HepG2 (cell line): ENCODE data around the gene AGFG1. TPM values are rescaled to one million over a fixed set of nuclear protein-coding genes. Genes with fewer than 3 reads are reported as not detected.

Source experiments
- CBX5 ChIP-seq: sonication (generic); formaldehyde crosslinking; IDR thresholded peaks from 2 replicates; pipeline ENCODE4 v1.4.0; 2020; ENCODE audit warnings: missing genetic modification reagents, borderline replicate concordance
- CREM ChIP-seq, 2 experiments: sonication (generic) in 1 of 2; formaldehyde crosslinking in 1 of 2; IDR thresholded peaks; 2 replicates each; pipeline versions ENCODE4 v1.4.0 to v1.6.1; 2016 to 2020; ENCODE audit warnings: antibody characterized with exemption in 1 of 2, mild to moderate bottlenecking in 1 of 2, missing genetic modification reagents in 1 of 2
- DMAP1 ChIP-seq: IDR thresholded peaks from 2 replicates; pipeline ENCODE4 v1.6.1; 2016
- GMEB2 ChIP-seq: IDR thresholded peaks from 2 replicates; pipeline ENCODE4 v1.6.1; 2016; ENCODE audit warnings: missing biosample characterization, missing genetic modification reagents, low read depth
- HMGXB3 ChIP-seq: sonication (generic); formaldehyde crosslinking; IDR thresholded peaks from 2 replicates; pipeline ENCODE4 v1.4.0; 2020; ENCODE audit warnings: missing genetic modification reagents, borderline replicate concordance
- MBD4 ChIP-seq: IDR thresholded peaks from 2 replicates; pipeline ENCODE4 v1.6.1; 2012; ENCODE audit warnings: low read length, inconsistent platforms, borderline replicate concordance
- NFKBIZ ChIP-seq: IDR thresholded peaks from 2 replicates; pipeline ENCODE4 v1.6.1; 2018; ENCODE audit warnings: missing genetic modification reagents, missing compliant biosample characterization
- NKX3-1 ChIP-seq: sonication (generic); formaldehyde crosslinking; IDR thresholded peaks from 2 replicates; pipeline ENCODE4 v1.5.0; 2020; ENCODE audit warnings: missing genetic modification reagents
- RAD21 ChIP-seq: fragments of 450-650 bp; formaldehyde crosslinking; IDR thresholded peaks from 2 replicates; pipeline ENCODE4 v1.5.0; 2020; ENCODE audit warnings: mild to moderate bottlenecking
- REPIN1 ChIP-seq: sonication (generic); formaldehyde crosslinking; IDR thresholded peaks from 2 replicates; pipeline ENCODE4 v1.8.0; 2022; ENCODE audit warnings: missing genetic modification reagents, low read depth, mild to moderate bottlenecking, borderline replicate concordance
- SPEN ChIP-seq: sonication (generic); formaldehyde crosslinking; IDR thresholded peaks from 2 replicates; pipeline ENCODE4 v1.5.1; 2020; ENCODE audit warnings: low read depth, mild to moderate bottlenecking, missing genetic modification reagents
- TCF12 ChIP-seq, 2 experiments: fragments of 450-650 bp in 1 of 2; sonication (generic) in 1 of 2; formaldehyde crosslinking in 1 of 2; IDR thresholded peaks; 2 replicates each; pipeline versions ENCODE4 v1.6.1 to v1.8.0; 2017 to 2022; ENCODE audit warnings: antibody characterized with exemption in 1 of 2, mild to moderate bottlenecking in 1 of 2, missing genetic modification reagents in 1 of 2, moderate library complexity in 1 of 2
- U2AF1 ChIP-seq: fragments of 200-400 bp; formaldehyde crosslinking; optimal IDR thresholded peaks from 2 replicates; pipeline ENCODE3; 2017; ENCODE audit warnings: mild to moderate bottlenecking, low read depth, low read length
- ZBTB3 ChIP-seq: sonication (generic); formaldehyde crosslinking; IDR thresholded peaks from 2 replicates; pipeline ENCODE4 v1.4.0; 2020; ENCODE audit warnings: low read depth, mild to moderate bottlenecking, moderate library complexity, missing genetic modification reagents, borderline replicate concordance
- ZNF275 ChIP-seq: sonication (generic); formaldehyde crosslinking; IDR thresholded peaks from 2 replicates; pipeline ENCODE4 v1.8.0; 2022; ENCODE audit warnings: missing genetic modification reagents, mild to moderate bottlenecking, inconsistent platforms, borderline replicate concordance
- ZNF292 ChIP-seq: sonication (generic); formaldehyde crosslinking; IDR thresholded peaks from 2 replicates; pipeline ENCODE4 v1.8.1; 2022; ENCODE audit warnings: mild to moderate bottlenecking, low read depth, missing genetic modification reagents, borderline replicate concordance
- ZNF547 ChIP-seq: sonication (generic); formaldehyde crosslinking; IDR thresholded peaks from 2 replicates; pipeline ENCODE4 v1.5.1; 2020; ENCODE audit warnings: mild to moderate bottlenecking, missing genetic modification reagents
- ZNF678 ChIP-seq: sonication (generic); formaldehyde crosslinking; IDR thresholded peaks from 2 replicates; pipeline ENCODE4 v1.4.0; 2020; ENCODE audit warnings: mild to moderate bottlenecking, missing genetic modification reagents
- ZNF691 ChIP-seq: sonication (generic); formaldehyde crosslinking; IDR thresholded peaks from 2 replicates; pipeline ENCODE4 v1.4.0; 2020; ENCODE audit warnings: missing genetic modification reagents, low read depth, mild to moderate bottlenecking, borderline replicate concordance
- polyA plus RNA-seq, 8 experiments: library from polyadenylated mRNA; depleted of rRNA in 3 of 8; stranded (reverse) in 7 of 8; unstranded in 1 of 8; fragments of >200 nt; fragmentation: Illumina TruSeq in 4 of 8; extraction: Trizol in 4 of 8; gene quantifications; 2 replicates each; pipeline versions ENCODE4 v1.2.1 to v1.2.3, GENCODE V29; 2011 to 2016; ENCODE audit warnings: low read depth in 4 of 8, missing spikeins in 1 of 8, mixed read lengths in 1 of 8; ENCODE audit not compliant: insufficient read depth in 1 of 8
- total RNA-seq, 5 experiments: library from RNA; depleted of rRNA; stranded (reverse); fragments of >200 nt; fragmentation: Illumina TruSeq; extraction: Trizol; gene quantifications; 2 replicates each; pipeline ENCODE4 v1.2.3, GENCODE V29; 2016; ENCODE audit warnings: low read depth in 1 of 5
- TF ChIP-seq, protein P1 (sequence below): sonication (generic); formaldehyde crosslinking; IDR thresholded peaks from 2 replicates; pipeline ENCODE4 v1.5.1; 2020; ENCODE audit warnings: mild to moderate bottlenecking, moderate library complexity, missing genetic modification reagents

The AGFG1 gene
- total and polyA plus RNA-seq, 2 of the 13 experiments (the other 11 are each of a cell fraction or from before 2014, with no cell fraction given), result 145 to 168 TPM

DNA sequence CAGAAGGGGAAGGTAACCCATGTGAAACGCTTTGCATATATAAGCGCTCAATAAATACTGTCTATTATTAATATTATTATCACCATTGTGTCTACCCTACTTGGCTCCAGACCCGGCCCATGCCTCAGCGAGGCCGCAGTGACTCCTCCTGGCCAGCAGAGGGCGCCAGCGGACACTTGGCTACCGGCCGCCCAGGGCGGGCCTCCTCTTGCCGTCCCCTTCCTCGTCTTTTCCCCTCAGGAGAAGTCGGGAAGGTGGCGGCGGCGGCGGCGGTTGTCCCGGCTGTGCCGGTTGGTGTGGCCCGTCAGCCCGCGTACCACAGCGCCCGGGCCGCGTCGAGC lies at the start of gene AGFG1 (continued):
- TF ChIP-seq ZNF691, result peak; percentile 86; the same call in 1 of the 2 replicates
- TF ChIP-seq GMEB2 (CRISPR knock-in tag), result 0 out of 2 replicates have a peak, but pooled peaks have one; percentile 60
- TF ChIP-seq REPIN1, result peak; percentile 97
- TF ChIP-seq SPEN, result peak; percentile 79
- peak; percentile 71 for TF ChIP-seq U2AF1
- no peak for TF ChIP-seq NKX3-1 (CRISPR knock-in tag)
- 0 out of 2 replicates have a peak, but pooled peaks have one; percentile 62 for TF ChIP-seq HMGXB3 (CRISPR knock-in tag)
- TF ChIP-seq ZBTB3 (CRISPR knock-in tag), result no peak
- TF ChIP-seq RAD21, result peak; percentile 83
- TF ChIP-seq ZNF678 (CRISPR knock-in tag), result peak; percentile 68; the same call in 1 of the 2 replicates
- 0 out of 2 replicates have a peak, but pooled peaks have one; percentile 60 for TF ChIP-seq NFKBIZ (CRISPR knock-in tag)
- 0 out of 2 replicates have a peak, but pooled peaks have one; percentile 36 for TF ChIP-seq ZNF292 (CRISPR knock-in tag)
- TF ChIP-seq TCF12 (IDR thresholded peaks at IDR 0.05), result no peak
- TF ChIP-seq TCF12 (CRISPR knock-in tag; IDR thresholded peaks at IDR 0.05), result no peak
- TF ChIP-seq MBD4, result no peak
- peak; percentile 90 for TF ChIP-seq ZNF547 (CRISPR knock-in tag)
- TF ChIP-seq CREM (IDR thresholded peaks at IDR 0.05), result no peak; the same call in 1 of the 2 replicates
- TF ChIP-seq CREM (CRISPR knock-in tag; IDR thresholded peaks at IDR 0.05), result no peak
- peak; percentile 53; the same call in 1 of the 2 replicates for TF ChIP-seq DMAP1
- TF ChIP-seq CBX5 (CRISPR knock-in tag), result peak; percentile 71; the same call in 1 of the 2 replicates
- no peak for TF ChIP-seq ZNF275 (CRISPR knock-in tag)
- TF ChIP-seq, protein P1, sequence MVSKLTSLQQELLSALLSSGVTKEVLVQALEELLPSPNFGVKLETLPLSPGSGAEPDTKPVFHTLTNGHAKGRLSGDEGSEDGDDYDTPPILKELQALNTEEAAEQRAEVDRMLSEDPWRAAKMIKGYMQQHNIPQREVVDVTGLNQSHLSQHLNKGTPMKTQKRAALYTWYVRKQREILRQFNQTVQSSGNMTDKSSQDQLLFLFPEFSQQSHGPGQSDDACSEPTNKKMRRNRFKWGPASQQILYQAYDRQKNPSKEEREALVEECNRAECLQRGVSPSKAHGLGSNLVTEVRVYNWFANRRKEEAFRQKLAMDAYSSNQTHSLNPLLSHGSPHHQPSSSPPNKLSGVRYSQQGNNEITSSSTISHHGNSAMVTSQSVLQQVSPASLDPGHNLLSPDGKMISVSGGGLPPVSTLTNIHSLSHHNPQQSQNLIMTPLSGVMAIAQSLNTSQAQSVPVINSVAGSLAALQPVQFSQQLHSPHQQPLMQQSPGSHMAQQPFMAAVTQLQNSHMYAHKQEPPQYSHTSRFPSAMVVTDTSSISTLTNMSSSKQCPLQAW, result 0 out of 2 replicates have a peak, but pooled peaks have one; percentile 11
